Chondrocyte (in vitro differentiated cells): ENCODE measurements around the gene PITPNM3. TPM values are rescaled to one million over a fixed set of nuclear protein-coding genes. Genes with fewer than 3 reads are reported as not detected.
A peak's percentile ranks its signal among the peaks of the same experiment; 100 is the strongest.
"Not testable (repeated sequence)": the region's sequence is repeated elsewhere in the genome, so short reads cannot be mapped to it uniquely, and the experiment has no call there.

Experiments used
- DNase-seq: peaks from one replicate; pipeline ENCODE4 v3.0.0; 2021; ENCODE audit warnings: mixed read lengths, low spot score
- H3K27ac Mint-ChIP-seq: one replicate; pipeline ENCODE4 v1.8.0; 2021; ENCODE audit warnings: mild to moderate bottlenecking, moderate library complexity, mixed read lengths; ENCODE audit not compliant: unreplicated experiment
- H3K27me3 Mint-ChIP-seq: 2 replicates; pipeline ENCODE4 v1.8.0; 2021; ENCODE audit warnings: low read depth, mixed read lengths
- H3K36me3 Mint-ChIP-seq: 2 replicates; pipeline ENCODE4 v1.8.0; 2021; ENCODE audit warnings: low read depth, mixed read lengths
- H3K4me1 Mint-ChIP-seq: 2 replicates; pipeline ENCODE4 v1.8.0; 2021; ENCODE audit warnings: low read depth, mild to moderate bottlenecking, mixed read lengths
- H3K4me3 Mint-ChIP-seq: one replicate; pipeline ENCODE4 v1.8.0; 2021; ENCODE audit warnings: mild to moderate bottlenecking, moderate library complexity, mixed read lengths; ENCODE audit not compliant: unreplicated experiment
- H3K9me3 Mint-ChIP-seq: 2 replicates; pipeline ENCODE4 v1.8.0; 2021; ENCODE audit warnings: low read depth, mixed read lengths
- CTCF ChIP-seq: fragments of 200-600 bp; sonication (generic); IDR thresholded peaks from 2 replicates; pipeline ENCODE4 v1.5.0; 2021; ENCODE audit warnings: antibody characterized with exemption, mild to moderate bottlenecking, moderate library complexity
- total RNA-seq: library from RNA; stranded (reverse); gene quantifications from 3 replicates; pipeline ENCODE4 v1.2.1, GENCODE V29; 2021

Gene PITPNM3
- total RNA-seq, 1 donor from 2014 or later, result 5.7 TPM

GRCh38 chr17:6574687-6575595, 18.6 kb upstream of the PITPNM3 start:
- Mint-ChIP-seq H3K27ac (peak overlapping the region; percentile 23), H3K4me1 (peaks cover 23% of the 10 kb centered on the region), H3K27me3 (no peaks in the 10 kb centered on the region), H3K4me3 (no peak overlapping the region), H3K9me3 (no peaks in the 10 kb centered on the region), H3K36me3 (peaks cover 25% of the 10 kb centered on the region)
- no peak for DNase-seq
- peak; percentile 31 for TF ChIP-seq CTCF

GRCh38 chr17:6573982-6574686, 17.8 kb upstream of the PITPNM3 start:
- Mint-ChIP-seq H3K9me3 (no peaks in the 10 kb centered on the region), H3K36me3 (peaks cover 21% of the 10 kb centered on the region), H3K4me1 (peaks cover 22% of the 10 kb centered on the region), H3K27me3 (no peaks in the 10 kb centered on the region), H3K27ac (no peak overlapping the region), H3K4me3 (no peak overlapping the region)
- DNase-seq, result no peak
- no peak for TF ChIP-seq CTCF

GRCh38 chr17:6573495-6573894, 17.1 kb upstream of the PITPNM3 start:
- not testable (repeated sequence) for H3K4me3 Mint-ChIP-seq, DNase-seq, H3K27me3 Mint-ChIP-seq, H3K9me3 Mint-ChIP-seq, H3K27ac Mint-ChIP-seq
- Mint-ChIP-seq H3K4me1 (peaks cover 16% of the 10 kb centered on the region), H3K36me3 (peaks cover 16% of the 10 kb centered on the region)

- Mint-ChIP-seq H3K27ac (no peak overlapping the region), H3K9me3 (no peaks in the 10 kb centered on the region), H3K4me1 (peaks cover 17% of the 10 kb centered on the region), H3K4me3 (no peak overlapping the region), H3K36me3 (peaks cover 14% of the 10 kb centered on the region), H3K27me3 (no peaks in the 10 kb centered on the region)
- no peak for TF ChIP-seq CTCF
- no peak for DNase-seq
Observed at GRCh38 chr17:6572972-6573370, 16.6 kb upstream of the PITPNM3 start.

GRCh38 chr17:6571452-6571781, 15.1 kb upstream of the PITPNM3 start:
- Mint-ChIP-seq H3K36me3 (peaks cover 2% of the 10 kb centered on the region), H3K27me3 (no peaks in the 10 kb centered on the region), H3K4me3 (no peak overlapping the region), H3K27ac (no peak overlapping the region), H3K4me1 (peaks cover 26% of the 10 kb centered on the region), H3K9me3 (no peaks in the 10 kb centered on the region)
- no peak for DNase-seq
- TF ChIP-seq CTCF, result no peak
